ENCODE results near the gene KAZN. TPM values are rescaled to one million over a fixed set of nuclear protein-coding genes. Genes with fewer than 3 reads are reported as not detected.

The KAZN gene
- total RNA-seq, 6 experiments from 2014 or later: 13.1 to 22.3 (median 20.7) TPM

GRCh38 chr1:15000671-15001070, 402.2 kb downstream of the KAZN start:
- Mint-ChIP-seq H3K4me3 (no peak overlapping the region), H3K4me1 (ENCODE audit: low read depth) (peaks cover 31% of the 10 kb centered on the region), H3K27me3 (ENCODE audit: insufficient read depth) (no peaks in the 10 kb centered on the region; the same call in 1 of the 2 replicates), H3K36me3 (ENCODE audit: low read depth) (no peaks in the 10 kb centered on the region), H3K27ac (no peak overlapping the region), H3K9me3 (no peaks in the 10 kb centered on the region)
- no peak for DNase-seq
- no peak for TF ChIP-seq CTCF (IDR thresholded peaks at IDR 0.05)

- no peak overlapping the region for H3K4me3 Mint-ChIP-seq
- H3K9me3 Mint-ChIP-seq: no peaks in the 10 kb centered on the region
- peaks cover 24% of the 10 kb centered on the region for H3K4me1 Mint-ChIP-seq (ENCODE audit: low read depth)
- no peak for DNase-seq
- TF ChIP-seq CTCF (IDR thresholded peaks at IDR 0.05): no peak
- H3K27me3 Mint-ChIP-seq (ENCODE audit: insufficient read depth): no peaks in the 10 kb centered on the region
- H3K36me3 Mint-ChIP-seq (ENCODE audit: low read depth): no peaks in the 10 kb centered on the region
- no peak overlapping the region for H3K27ac Mint-ChIP-seq
Measured at GRCh38 chr1:15001317-15001915, 402.9 kb downstream of the KAZN start.

GRCh38 chr1:15002325-15002724, 403.8 kb downstream of the KAZN start:
- H3K4me3 Mint-ChIP-seq: no peak overlapping the region
- H3K9me3 Mint-ChIP-seq: no peaks in the 10 kb centered on the region
- no peak for DNase-seq
- H3K27me3 Mint-ChIP-seq (ENCODE audit: insufficient read depth): no peaks in the 10 kb centered on the region
- no peak overlapping the region for H3K27ac Mint-ChIP-seq
- TF ChIP-seq CTCF (IDR thresholded peaks at IDR 0.05): no peak
- H3K36me3 Mint-ChIP-seq (ENCODE audit: low read depth): no peaks in the 10 kb centered on the region
- H3K4me1 Mint-ChIP-seq (ENCODE audit: low read depth): peaks cover 15% of the 10 kb centered on the region

- no peaks in the 10 kb centered on the region for H3K27me3 Mint-ChIP-seq (ENCODE audit: insufficient read depth)
- H3K4me3 Mint-ChIP-seq: no peak overlapping the region
- no peak for DNase-seq
- no peaks in the 10 kb centered on the region; the same call in 1 of the 2 replicates for H3K9me3 Mint-ChIP-seq
- H3K36me3 Mint-ChIP-seq (ENCODE audit: low read depth): 0 out of 2 replicates have a peak, but pooled peaks cover 1% of the 10 kb centered on the region
- no peak overlapping the region for H3K27ac Mint-ChIP-seq
- 0 out of 2 replicates have a peak, but pooled peaks cover 11% of the 10 kb centered on the region for H3K4me1 Mint-ChIP-seq (ENCODE audit: low read depth)
- TF ChIP-seq CTCF (IDR thresholded peaks at IDR 0.05): no peak
Measured at GRCh38 chr1:15004396-15004795, 405.9 kb downstream of the KAZN start.

GRCh38 chr1:15005116-15005515, 406.6 kb downstream of the KAZN start:
- Mint-ChIP-seq H3K4me1 (ENCODE audit: low read depth) (0 out of 2 replicates have a peak, but pooled peaks cover 6% of the 10 kb centered on the region), H3K9me3 (no peaks in the 10 kb centered on the region; the same call in 1 of the 2 replicates), H3K36me3 (ENCODE audit: low read depth) (peaks cover 8% of the 10 kb centered on the region; the same call in 1 of the 2 replicates), H3K27ac (no peak overlapping the region), H3K27me3 (ENCODE audit: insufficient read depth) (no peaks in the 10 kb centered on the region), H3K4me3 (no peak overlapping the region)
- no peak for DNase-seq
- TF ChIP-seq CTCF (IDR thresholded peaks at IDR 0.05): no peak

Data from HFFc6 (cell line).